Activated naive CD4-positive, alpha-beta T cell treated with anti-CD3 and anti-CD28 coated beads, Interleukin-2, amount 10 ng/mL, durations not matched to agents 7 days and 5 days (primary cell): ENCODE measurements around the gene CPNE4.

Experiments
- CTCF ChIA-PET: fragments of 350-600 bp; sonication (Branson Sonifier 250); formaldehyde crosslinking; loops from one replicate; lab custom pipeline; 2021; ENCODE audit warnings: antibody characterized with exemption; lab: Charles Lee
- DNase-seq: peaks from one replicate; pipeline ENCODE4 v3.0.0-alpha.2; 2020
- H3K27ac Mint-ChIP-seq: one replicate; pipeline ENCODE4 v1.8.0; 2021; ENCODE audit warnings: mild to moderate bottlenecking, moderate library complexity, mixed read lengths
- H3K27me3 Mint-ChIP-seq: one replicate; pipeline ENCODE4 v1.8.0; 2021; ENCODE audit warnings: mild to moderate bottlenecking, mixed read lengths
- H3K36me3 Mint-ChIP-seq: one replicate; pipeline ENCODE4 v1.8.0; 2021; ENCODE audit warnings: mixed read lengths
- H3K4me1 Mint-ChIP-seq: one replicate; pipeline ENCODE4 v1.8.0; 2021; ENCODE audit warnings: mixed read lengths
- H3K4me3 Mint-ChIP-seq: one replicate; pipeline ENCODE4 v1.8.0; 2021; ENCODE audit warnings: mild to moderate bottlenecking, moderate library complexity, mixed read lengths
- H3K9me3 Mint-ChIP-seq: one replicate; pipeline ENCODE4 v1.8.0; 2021; ENCODE audit warnings: mixed read lengths

CPNE4 gene

DNA sequence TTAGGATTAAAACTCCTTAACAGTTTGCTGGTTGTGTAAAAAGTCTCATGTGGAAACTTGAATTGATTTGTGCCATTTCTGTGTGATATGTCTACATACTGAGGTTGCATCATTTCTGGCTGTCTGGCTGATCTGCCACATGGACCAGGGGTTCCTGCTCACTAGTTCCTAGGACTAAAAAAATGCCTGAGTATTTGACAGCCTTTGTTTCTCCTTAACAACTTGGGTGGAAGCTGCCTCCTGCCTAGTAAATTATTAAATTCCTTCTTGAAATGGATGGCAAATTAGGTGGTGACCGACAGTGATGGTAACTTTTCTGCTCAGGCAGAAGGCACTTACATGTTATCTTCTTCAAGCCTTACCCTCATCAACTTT lies 305.2 kb downstream of the CPNE4 start:
- Mint-ChIP-seq H3K36me3 (no peaks in the 10 kb centered on the region), H3K27me3 (peaks cover 6% of the 10 kb centered on the region), H3K9me3 (no peaks in the 10 kb centered on the region), H3K4me1 (no peaks in the 10 kb centered on the region), H3K4me3 (no peak overlapping the region), H3K27ac (no peak overlapping the region)
- CTCF ChIA-PET = no interaction called here
- DNase-seq = no peak

DNA sequence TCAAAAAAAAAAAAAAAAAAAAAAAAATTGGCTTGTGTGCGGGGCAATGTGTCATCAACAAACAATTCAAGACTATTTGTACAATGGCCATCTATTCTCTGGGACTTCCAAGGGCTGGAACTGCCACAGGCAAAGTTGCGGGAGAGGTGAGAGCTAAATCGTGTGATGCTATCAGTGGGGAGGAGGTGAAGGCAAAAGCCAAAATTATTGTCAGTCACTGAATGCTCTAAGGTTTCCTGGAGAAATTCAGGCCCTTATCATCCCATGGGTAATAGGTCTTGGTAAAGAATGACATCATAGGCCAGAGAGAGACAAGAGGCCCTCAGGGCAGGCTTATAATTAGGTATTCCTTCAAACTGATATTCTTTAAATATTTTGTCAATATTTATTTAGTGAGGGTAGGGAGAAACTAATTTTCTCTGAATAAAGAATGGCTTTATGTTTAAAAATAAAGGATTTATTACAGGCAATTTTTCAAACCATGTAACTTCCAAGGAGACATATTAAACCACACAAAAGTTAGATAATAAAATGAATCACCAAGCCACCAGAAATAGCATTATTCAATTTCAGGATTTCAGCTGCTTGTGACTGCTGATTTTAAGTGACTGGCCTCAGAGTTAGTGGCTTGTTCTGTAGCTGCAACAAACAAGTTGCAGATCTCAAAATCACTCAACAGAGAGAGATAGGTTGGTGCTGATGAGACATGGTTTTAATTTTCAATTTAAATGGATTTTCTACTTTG lies 305.7 kb downstream of the CPNE4 start:
- Mint-ChIP-seq H3K36me3 (no peaks in the 10 kb centered on the region), H3K4me3 (no peak overlapping the region), H3K27ac (no peak overlapping the region), H3K9me3 (no peaks in the 10 kb centered on the region), H3K27me3 (peaks cover 6% of the 10 kb centered on the region), H3K4me1 (no peaks in the 10 kb centered on the region)
- DNase-seq = no peak
- CTCF ChIA-PET = no interaction called here

DNA sequence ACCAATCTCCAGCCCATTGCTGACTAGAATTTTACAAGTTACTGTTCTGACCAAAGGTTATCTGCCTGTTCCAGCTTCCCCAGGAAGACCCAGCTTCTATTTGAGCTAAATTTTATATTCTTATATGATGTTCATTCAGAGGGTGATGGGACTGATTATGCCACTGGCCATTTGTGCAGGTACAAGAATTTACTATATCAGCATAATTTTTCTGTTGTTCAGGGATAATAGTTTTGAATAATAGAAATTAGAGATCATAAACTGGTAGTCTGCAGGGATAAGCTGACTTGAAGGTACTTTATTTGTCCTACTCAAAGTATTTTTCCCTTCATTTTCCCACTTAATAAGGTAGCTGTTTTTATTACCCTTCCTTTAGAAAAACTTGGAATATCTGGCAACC lies 309.4 kb downstream of the CPNE4 start:
- H3K4me3 Mint-ChIP-seq = no peak overlapping the region
- H3K4me1 Mint-ChIP-seq = no peaks in the 10 kb centered on the region
- H3K9me3 Mint-ChIP-seq = no peaks in the 10 kb centered on the region
- DNase-seq = no peak
- no peaks in the 10 kb centered on the region for H3K36me3 Mint-ChIP-seq
- H3K27ac Mint-ChIP-seq = no peak overlapping the region
- CTCF ChIA-PET = no interaction called here
- no peaks in the 10 kb centered on the region for H3K27me3 Mint-ChIP-seq

DNA sequence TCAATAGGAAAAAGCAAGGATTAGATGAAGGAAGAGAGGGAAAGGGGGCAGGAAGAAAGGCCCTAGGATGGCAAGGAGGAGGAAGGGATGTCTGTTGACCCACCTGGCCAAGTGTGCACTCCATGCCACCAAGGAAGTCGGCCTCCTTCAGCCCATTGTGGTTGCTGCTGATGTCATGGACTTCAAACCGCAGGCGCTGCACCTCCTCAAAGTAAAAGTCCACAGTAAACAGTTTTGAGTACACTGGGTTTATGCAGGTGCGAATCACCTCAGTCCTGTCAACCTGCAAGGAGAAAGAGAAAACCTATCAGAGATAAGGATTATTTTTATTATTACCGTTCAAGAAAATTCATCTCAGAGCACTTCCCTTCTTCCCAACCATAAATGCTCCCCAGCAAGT lies 311.5 kb downstream of the CPNE4 start:
- no peaks in the 10 kb centered on the region for H3K4me1 Mint-ChIP-seq
- no peak for DNase-seq
- no peak overlapping the region for H3K27ac Mint-ChIP-seq
- H3K4me3 Mint-ChIP-seq = no peak overlapping the region
- H3K36me3 Mint-ChIP-seq = no peaks in the 10 kb centered on the region
- H3K27me3 Mint-ChIP-seq = no peaks in the 10 kb centered on the region
- H3K9me3 Mint-ChIP-seq = no peaks in the 10 kb centered on the region
- CTCF ChIA-PET = no interaction called here

DNA sequence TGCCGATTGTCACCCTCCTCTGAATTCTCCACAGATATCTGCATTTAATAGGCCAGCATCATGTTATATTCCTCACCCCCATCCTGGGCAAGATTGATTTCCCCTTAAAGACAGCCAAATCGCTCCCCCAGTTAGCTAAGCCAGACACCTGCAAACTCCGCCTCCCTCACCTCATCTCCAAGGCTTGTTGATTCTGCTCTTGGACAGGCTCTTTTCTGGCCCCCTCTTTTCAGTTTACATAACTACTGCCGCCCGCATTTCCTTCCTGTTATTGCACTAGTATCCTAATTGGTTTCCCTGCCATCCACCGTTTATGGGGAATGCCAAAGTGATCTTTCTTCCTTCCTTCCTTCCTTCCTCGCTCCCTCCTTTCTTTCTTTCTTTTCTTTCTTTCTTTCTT lies 317.3 kb downstream of the CPNE4 start:
- no peaks in the 10 kb centered on the region for H3K27me3 Mint-ChIP-seq
- H3K4me1 Mint-ChIP-seq = no peaks in the 10 kb centered on the region
- DNase-seq = no peak
- H3K9me3 Mint-ChIP-seq = no peaks in the 10 kb centered on the region
- H3K27ac Mint-ChIP-seq = no peak overlapping the region
- CTCF ChIA-PET = no interaction called here
- no peak overlapping the region for H3K4me3 Mint-ChIP-seq
- no peaks in the 10 kb centered on the region for H3K36me3 Mint-ChIP-seq

DNA sequence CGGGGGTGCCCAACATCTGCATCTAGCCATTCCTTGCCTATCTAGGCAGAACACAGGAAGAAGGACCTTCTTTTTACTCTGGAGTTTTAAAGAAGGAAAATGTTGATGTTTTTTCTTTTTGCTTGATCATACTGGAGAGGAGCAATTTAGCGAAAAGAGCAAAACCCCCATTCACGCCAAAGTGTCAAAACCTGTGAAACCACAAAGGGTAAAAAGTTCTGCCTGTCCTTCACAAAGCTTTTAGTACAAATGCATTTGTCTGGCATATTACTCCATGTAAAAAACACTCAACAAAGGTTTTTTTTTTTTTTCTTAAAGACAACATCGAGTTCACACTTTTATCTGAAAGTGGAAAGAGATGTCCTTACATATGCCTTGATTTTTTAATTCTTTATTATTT lies 317.9 kb downstream of the CPNE4 start:
- H3K27me3 Mint-ChIP-seq = no peaks in the 10 kb centered on the region
- CTCF ChIA-PET = interaction anchor here (0.6 kb wide), 1 partner anchor 427 kb away, joined by 3 read pairs; no protein-coding TSS in a partner anchor
- H3K4me3 Mint-ChIP-seq = no peak overlapping the region
- H3K27ac Mint-ChIP-seq = no peak overlapping the region
- H3K36me3 Mint-ChIP-seq = no peaks in the 10 kb centered on the region
- DNase-seq = no peak
- H3K4me1 Mint-ChIP-seq = no peaks in the 10 kb centered on the region
- H3K9me3 Mint-ChIP-seq = no peaks in the 10 kb centered on the region

DNA sequence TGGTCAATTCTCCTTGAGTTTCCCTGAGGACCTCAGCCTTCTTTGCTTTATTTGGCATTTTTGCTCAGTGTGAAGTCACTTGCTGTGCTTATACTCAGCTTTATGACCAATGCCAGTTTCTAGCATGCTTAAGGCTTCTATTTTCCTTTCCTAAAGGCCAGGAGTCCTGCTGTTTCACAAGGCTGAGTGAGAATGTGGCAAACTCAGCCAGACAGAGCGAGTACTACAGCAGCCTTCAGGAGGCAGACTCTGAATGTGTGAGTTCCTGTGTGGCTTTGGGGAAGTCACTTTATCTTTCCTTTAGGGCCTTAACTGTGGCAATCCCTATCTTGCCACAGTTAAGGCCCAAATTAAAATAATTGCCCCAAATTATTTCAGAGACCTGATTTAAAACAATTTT lies 318.8 kb downstream of the CPNE4 start:
- CTCF ChIA-PET = interaction anchor here (1.3 kb wide), 1 partner anchor 166 kb away, joined by 3 read pairs; no protein-coding TSS in a partner anchor
- no peaks in the 10 kb centered on the region for H3K27me3 Mint-ChIP-seq
- DNase-seq = no peak
- no peaks in the 10 kb centered on the region for H3K4me1 Mint-ChIP-seq
- H3K9me3 Mint-ChIP-seq = no peaks in the 10 kb centered on the region
- no peak overlapping the region for H3K27ac Mint-ChIP-seq
- no peak overlapping the region for H3K4me3 Mint-ChIP-seq
- no peaks in the 10 kb centered on the region for H3K36me3 Mint-ChIP-seq

DNA sequence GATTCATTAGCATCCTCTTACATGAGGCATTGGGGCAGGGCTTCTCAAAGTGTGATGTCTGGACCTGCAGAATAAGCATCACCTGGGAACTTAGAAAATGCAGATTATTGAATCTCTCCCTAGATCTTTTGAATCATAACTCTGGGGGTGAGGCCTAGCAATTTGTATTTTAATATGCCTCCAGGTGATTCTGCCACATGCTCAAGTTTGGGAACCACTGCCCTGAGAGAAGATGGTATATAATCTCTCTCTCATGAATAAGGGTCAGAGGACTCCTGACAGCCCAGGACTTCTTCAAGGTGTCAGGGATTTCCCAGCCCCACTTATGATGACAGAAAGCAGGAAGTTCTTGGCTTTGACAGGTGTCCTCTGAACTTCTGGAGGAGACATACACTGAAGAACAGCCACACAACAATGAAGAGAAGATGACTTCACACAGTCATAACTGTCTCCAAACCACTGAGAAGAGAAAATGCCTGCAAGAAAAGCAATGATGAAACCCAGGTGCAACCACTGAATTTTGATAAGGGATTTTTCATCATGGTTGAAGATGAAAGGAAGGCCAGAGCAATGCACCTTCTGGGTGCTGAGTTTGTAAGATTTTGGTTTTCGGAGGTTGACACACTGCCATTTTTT lies 320.1 kb downstream of the CPNE4 start:
- Mint-ChIP-seq H3K36me3 (no peaks in the 10 kb centered on the region), H3K4me3 (no peak overlapping the region), H3K9me3 (no peaks in the 10 kb centered on the region), H3K4me1 (no peaks in the 10 kb centered on the region), H3K27ac (no peak overlapping the region), H3K27me3 (no peaks in the 10 kb centered on the region)
- no peak for DNase-seq
- CTCF ChIA-PET = interaction anchor here (1.3 kb wide), 1 partner anchor 165 kb away, joined by 3 read pairs; no protein-coding TSS in a partner anchor

DNA sequence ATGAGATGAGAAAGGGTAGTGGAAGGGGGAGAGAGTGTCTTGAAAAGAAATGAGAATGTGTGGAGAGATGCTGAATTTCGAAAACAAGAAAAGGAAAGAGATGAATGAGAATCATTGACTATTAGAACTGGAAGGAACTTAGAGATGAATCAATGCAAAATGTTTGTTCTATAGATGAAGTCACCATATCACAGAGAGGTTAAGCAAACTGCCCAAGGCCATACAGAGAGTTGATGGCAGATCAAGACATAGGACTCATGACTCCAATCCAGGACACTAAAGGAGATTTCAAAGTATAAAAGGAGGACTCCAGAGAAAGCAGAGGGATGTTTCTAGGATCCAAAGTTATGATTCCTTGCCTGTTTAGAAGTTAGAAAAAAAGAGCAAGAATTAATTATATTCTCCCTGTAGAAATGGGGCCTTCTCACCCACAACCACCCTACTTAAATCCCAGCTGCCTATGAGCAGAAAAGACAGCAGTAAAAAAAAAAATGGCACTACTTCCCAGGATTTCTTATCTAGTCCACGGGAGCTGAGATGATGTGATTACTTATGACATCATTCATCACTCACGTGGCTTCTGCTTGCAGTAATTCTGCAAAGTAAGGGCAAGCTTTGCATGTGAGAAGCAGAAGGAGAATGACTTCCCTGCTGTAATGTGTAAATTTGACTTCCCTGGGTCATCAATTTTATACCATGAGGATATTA lies 321.2 kb downstream of the CPNE4 start:
- CTCF ChIA-PET = interaction anchor here (0.6 kb wide), 1 partner anchor 312 kb away, joined by 3 read pairs; no protein-coding TSS in a partner anchor
- Mint-ChIP-seq H3K4me1 (no peaks in the 10 kb centered on the region), H3K27me3 (peaks cover under 1% of the 10 kb centered on the region)

DNA sequence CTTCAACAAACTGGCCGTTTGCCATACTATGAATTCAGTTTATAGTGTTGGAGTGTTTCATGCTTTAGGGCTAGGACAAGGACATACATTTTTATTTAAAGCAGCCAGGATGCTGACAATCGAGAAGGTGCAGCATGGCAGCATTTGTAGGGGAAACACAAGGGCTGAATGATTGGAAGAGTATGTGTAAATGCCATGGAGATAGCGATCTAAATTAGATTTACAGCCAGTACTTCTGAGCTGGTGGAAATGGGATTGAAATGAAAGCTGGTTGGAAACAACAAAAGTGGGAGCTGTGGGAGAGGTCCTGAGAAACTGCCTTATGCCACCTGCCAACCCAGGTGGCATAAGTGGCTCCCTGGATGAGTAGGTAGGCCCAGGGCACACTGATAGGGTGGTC lies 322.2 kb downstream of the CPNE4 start:
- Mint-ChIP-seq H3K4me1 (no peaks in the 10 kb centered on the region), H3K9me3 (no peaks in the 10 kb centered on the region), H3K27ac (no peak overlapping the region), H3K4me3 (no peak overlapping the region), H3K36me3 (no peaks in the 10 kb centered on the region), H3K27me3 (peaks cover 4% of the 10 kb centered on the region)
- DNase-seq = no peak
- CTCF ChIA-PET = no interaction called here

More for the DNA sequence above, 321.2 kb downstream of the CPNE4 start:
- no peak for DNase-seq
- no peaks in the 10 kb centered on the region for H3K36me3 Mint-ChIP-seq
- no peak overlapping the region for H3K27ac Mint-ChIP-seq
- no peaks in the 10 kb centered on the region for H3K9me3 Mint-ChIP-seq
- H3K4me3 Mint-ChIP-seq = no peak overlapping the region

DNA sequence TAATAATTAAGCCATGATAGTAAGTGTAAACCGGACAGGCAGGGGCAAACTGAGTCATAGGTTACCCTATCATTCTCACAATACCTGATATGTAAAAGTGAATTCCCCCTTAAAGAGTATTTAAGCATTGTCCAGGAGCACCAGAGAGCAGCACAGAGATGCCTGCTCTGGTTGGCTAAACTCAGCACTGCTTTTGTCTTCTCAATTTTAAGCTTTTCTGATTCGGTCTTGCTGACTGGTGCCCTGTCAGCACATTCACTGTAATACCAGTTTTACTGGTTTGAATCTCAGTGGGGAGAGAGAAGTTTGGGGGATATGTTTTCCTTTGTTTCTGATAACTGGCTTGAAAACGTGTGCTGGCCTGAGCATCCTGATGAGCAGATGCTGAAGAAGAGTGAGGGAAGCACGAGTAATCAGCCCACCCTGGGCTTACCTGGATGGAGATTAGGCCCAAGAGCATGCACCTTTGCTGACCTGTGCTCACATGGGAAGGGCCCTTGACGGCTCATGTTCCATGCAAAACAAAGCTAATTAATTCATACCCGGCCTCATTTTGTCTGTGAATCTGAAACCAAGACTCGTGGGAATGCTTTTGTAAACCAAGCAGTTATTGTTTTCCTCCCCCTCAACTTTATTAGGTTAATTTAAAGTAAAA lies 323.6 kb downstream of the CPNE4 start:
- no peak overlapping the region for H3K4me3 Mint-ChIP-seq
- no peaks in the 10 kb centered on the region for H3K9me3 Mint-ChIP-seq
- peaks cover 4% of the 10 kb centered on the region for H3K27me3 Mint-ChIP-seq
- no peaks in the 10 kb centered on the region for H3K36me3 Mint-ChIP-seq
- CTCF ChIA-PET = no interaction called here
- H3K27ac Mint-ChIP-seq = no peak overlapping the region
- no peaks in the 10 kb centered on the region for H3K4me1 Mint-ChIP-seq
- DNase-seq = no peak

DNA sequence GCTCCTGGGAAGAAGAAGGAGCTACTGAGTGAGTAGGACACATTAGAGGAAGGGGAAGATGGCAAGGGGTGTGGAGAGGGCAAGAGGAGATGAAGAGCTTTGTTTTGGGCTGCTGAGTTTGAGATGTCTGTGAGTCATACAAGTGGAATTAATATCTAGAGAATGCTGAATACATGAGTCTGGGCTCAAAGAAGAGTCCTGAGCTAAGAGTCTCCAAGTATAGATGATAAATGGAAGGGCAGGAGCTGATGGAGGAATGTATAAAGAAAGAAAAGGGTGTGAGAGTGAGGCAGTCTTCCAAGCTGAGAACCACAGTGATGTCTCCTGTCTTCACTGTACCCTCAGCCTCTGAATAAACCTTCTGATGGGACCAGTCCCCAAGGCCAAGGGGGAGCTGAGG lies 326.6 kb downstream of the CPNE4 start:
- CTCF ChIA-PET = no interaction called here
- Mint-ChIP-seq H3K9me3 (no peaks in the 10 kb centered on the region), H3K27ac (no peak overlapping the region), H3K4me1 (no peaks in the 10 kb centered on the region), H3K36me3 (no peaks in the 10 kb centered on the region), H3K4me3 (no peak overlapping the region), H3K27me3 (peaks cover 8% of the 10 kb centered on the region)
- DNase-seq = no peak

DNA sequence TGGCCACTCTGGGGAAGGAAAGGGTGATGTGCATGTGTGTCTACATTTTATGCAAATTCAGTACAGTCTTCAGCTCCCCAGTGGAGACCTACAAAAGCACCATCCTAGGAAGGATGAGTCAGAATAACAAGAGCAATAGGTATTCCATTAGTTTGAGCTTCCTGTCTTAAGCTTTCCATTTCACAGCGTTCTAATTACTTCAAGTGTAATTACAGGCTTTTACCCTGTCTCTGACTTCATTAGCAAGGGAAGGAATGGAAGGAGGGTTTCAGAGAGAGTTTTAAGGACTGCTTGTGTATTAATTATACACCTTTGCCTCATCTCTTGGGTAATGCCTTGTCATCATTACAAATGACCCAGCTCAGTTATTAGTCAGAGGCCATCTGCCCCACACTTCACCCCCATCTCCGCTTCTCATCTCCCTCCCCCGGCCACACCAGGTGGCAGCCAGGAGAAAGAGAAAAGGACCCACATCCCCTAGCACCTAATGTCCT lies 329.2 kb downstream of the CPNE4 start:
- CTCF ChIA-PET = no interaction called here
- peaks cover 8% of the 10 kb centered on the region for H3K27me3 Mint-ChIP-seq
- H3K9me3 Mint-ChIP-seq = no peaks in the 10 kb centered on the region
- H3K4me1 Mint-ChIP-seq = no peaks in the 10 kb centered on the region
- no peaks in the 10 kb centered on the region for H3K36me3 Mint-ChIP-seq
- H3K27ac Mint-ChIP-seq = no peak overlapping the region
- DNase-seq = no peak
- H3K4me3 Mint-ChIP-seq = no peak overlapping the region

DNA sequence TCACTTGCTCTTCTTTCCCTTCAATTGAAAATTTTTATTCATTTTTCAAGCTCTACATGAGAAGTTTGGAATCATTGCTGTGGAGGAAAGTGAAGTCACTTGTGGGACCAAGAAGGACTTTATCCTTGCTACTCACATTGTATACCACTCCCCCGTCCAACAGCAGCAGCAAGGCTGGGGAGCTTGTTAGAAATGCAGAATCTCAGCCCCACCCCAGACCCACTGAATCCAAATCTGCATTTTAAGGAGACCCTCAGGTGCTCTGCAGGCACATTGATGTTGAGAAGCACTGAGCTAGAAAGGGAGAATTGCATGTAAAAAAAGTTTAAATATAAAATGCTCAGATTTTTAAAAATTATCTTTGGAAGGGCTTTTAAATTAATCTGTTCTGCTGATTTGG lies 329.7 kb downstream of the CPNE4 start:
- H3K4me3 Mint-ChIP-seq = no peak overlapping the region
- no peaks in the 10 kb centered on the region for H3K36me3 Mint-ChIP-seq
- no peaks in the 10 kb centered on the region for H3K4me1 Mint-ChIP-seq
- H3K9me3 Mint-ChIP-seq = no peaks in the 10 kb centered on the region
- no peak for DNase-seq
- peaks cover 8% of the 10 kb centered on the region for H3K27me3 Mint-ChIP-seq
- CTCF ChIA-PET = no interaction called here
- no peak overlapping the region for H3K27ac Mint-ChIP-seq
